ENCODE data around the gene DCP1A.
"Not testable (repeated sequence)": the region's sequence is repeated elsewhere in the genome, so short reads cannot be mapped to it uniquely, and the experiment has no call there.

Gene DCP1A

GRCh38 chr3:53300826-53301225, 46.5 kb downstream of the DCP1A start:
- no peak for TF ChIP-seq Cebpa-rat (IDR thresholded peaks at IDR 0.05)
- H3K9ac ChIP-seq = no peak overlapping the region
- no peak overlapping the region for H3K27ac ChIP-seq
- no peak overlapping the region for H3K4me3 ChIP-seq
- H3K36me3 ChIP-seq = peaks cover 84% of the 10 kb centered on the region
- H4K20me1 ChIP-seq = peaks cover 9% of the 10 kb centered on the region
- H3K4me2 ChIP-seq = no peak overlapping the region
- H3K4me1 ChIP-seq = no peaks in the 10 kb centered on the region
- H3K9me3 ChIP-seq = no peaks in the 10 kb centered on the region
- H3K27me3 ChIP-seq = no peaks in the 10 kb centered on the region

DNA sequence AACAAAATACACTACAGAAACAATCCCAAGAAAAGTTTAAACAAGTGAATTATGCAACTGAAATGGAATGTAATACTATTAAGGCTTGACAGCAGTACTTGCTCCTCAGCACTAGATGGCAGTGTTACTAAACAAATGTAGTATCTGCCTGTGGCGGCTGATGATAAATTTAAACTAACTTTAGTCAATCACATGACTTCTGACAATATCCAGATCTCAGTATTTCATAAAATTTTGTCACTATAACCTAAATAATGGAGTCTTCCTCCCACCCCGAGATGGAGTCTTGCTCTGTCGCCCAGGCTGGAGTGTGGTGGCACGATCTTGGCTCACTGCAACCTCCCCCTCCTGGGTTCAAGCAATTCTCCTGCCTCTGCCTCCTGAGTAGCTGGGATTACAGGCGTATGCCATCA, 47.7 kb downstream of the DCP1A start:
- H3K9ac ChIP-seq, H3K4me2 ChIP-seq, H4K20me1 ChIP-seq, H3K4me1 ChIP-seq, H3K9me3 ChIP-seq, H3K27ac ChIP-seq, H3K4me3 ChIP-seq, H3K27me3 ChIP-seq: not testable (repeated sequence)
- H3K36me3 ChIP-seq = peaks cover 84% of the 10 kb centered on the region

DNA sequence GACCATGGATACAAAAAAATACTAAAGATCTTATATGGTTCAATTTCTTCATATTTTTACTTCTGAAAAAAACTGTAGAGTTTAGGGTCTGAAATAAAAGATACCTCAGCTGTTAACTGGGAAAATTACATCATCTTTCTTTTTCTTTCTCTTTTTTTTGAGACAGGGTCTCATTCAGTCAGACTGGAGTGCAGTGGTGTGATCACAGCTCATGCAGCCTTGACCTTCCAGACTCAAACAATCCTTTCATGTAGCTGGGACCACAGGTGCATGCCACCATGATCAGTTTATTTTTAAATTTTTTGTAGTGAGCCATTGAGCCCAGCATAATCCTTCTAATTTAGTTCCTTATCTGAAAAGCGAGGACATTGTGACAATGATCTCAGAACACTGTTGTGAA, 51.9 kb downstream of the DCP1A start:
- TF ChIP-seq Cebpa-rat (IDR thresholded peaks at IDR 0.05) = no peak

GRCh38 chr3:53293867-53294266, 53.5 kb downstream of the DCP1A start:
- Histone ChIP-seq H3K4me3 (no peak overlapping the region), H3K4me2 (no peak overlapping the region), H4K20me1 (no peaks in the 10 kb centered on the region), H3K27ac (no peak overlapping the region), H3K9ac (no peak overlapping the region), H3K9me3 (no peaks in the 10 kb centered on the region), H3K36me3 (peaks cover 81% of the 10 kb centered on the region), H3K27me3 (no peaks in the 10 kb centered on the region), H3K4me1 (no peaks in the 10 kb centered on the region)
- no peak for TF ChIP-seq Cebpa-rat (IDR thresholded peaks at IDR 0.05)

More for the DNA sequence above, 51.9 kb downstream of the DCP1A start:
- H3K27me3 ChIP-seq = no peaks in the 10 kb centered on the region
- peaks cover 83% of the 10 kb centered on the region for H3K36me3 ChIP-seq
- H3K4me1 ChIP-seq = no peaks in the 10 kb centered on the region
- no peak overlapping the region for H3K9ac ChIP-seq
- no peaks in the 10 kb centered on the region for H3K9me3 ChIP-seq
- H3K4me3 ChIP-seq = no peak overlapping the region
- H3K4me2 ChIP-seq = no peak overlapping the region
- H3K27ac ChIP-seq = no peak overlapping the region
- H4K20me1 ChIP-seq = peaks cover 9% of the 10 kb centered on the region

- H3K4me2 ChIP-seq = no peak overlapping the region
- H3K27me3 ChIP-seq = no peaks in the 10 kb centered on the region
- peaks cover 5% of the 10 kb centered on the region; the same call in 1 of the 2 replicates for H4K20me1 ChIP-seq
- H3K4me1 ChIP-seq = no peaks in the 10 kb centered on the region
- no peaks in the 10 kb centered on the region for H3K9me3 ChIP-seq
- peaks cover 86% of the 10 kb centered on the region for H3K36me3 ChIP-seq
- H3K4me3 ChIP-seq = no peak overlapping the region
- no peak for TF ChIP-seq Cebpa-rat (IDR thresholded peaks at IDR 0.05)
- H3K9ac ChIP-seq = no peak overlapping the region
- H3K27ac ChIP-seq = no peak overlapping the region
Observed at GRCh38 chr3:53288214-53288613, 59.1 kb downstream of the DCP1A start.

- H3K27me3 ChIP-seq = no peaks in the 10 kb centered on the region
- no peak overlapping the region for H3K9ac ChIP-seq
- no peak overlapping the region for H3K4me3 ChIP-seq
- no peak for TF ChIP-seq Cebpa-rat (IDR thresholded peaks at IDR 0.05)
- H3K27ac ChIP-seq = no peak overlapping the region
- no peaks in the 10 kb centered on the region for H3K4me1 ChIP-seq
- no peaks in the 10 kb centered on the region for H3K9me3 ChIP-seq
- peaks cover 5% of the 10 kb centered on the region; the same call in 1 of the 2 replicates for H4K20me1 ChIP-seq
- no peak overlapping the region for H3K4me2 ChIP-seq
- H3K36me3 ChIP-seq = peaks cover 86% of the 10 kb centered on the region
Observed at GRCh38 chr3:53287131-53287629, 60.2 kb downstream of the DCP1A start.

DNA sequence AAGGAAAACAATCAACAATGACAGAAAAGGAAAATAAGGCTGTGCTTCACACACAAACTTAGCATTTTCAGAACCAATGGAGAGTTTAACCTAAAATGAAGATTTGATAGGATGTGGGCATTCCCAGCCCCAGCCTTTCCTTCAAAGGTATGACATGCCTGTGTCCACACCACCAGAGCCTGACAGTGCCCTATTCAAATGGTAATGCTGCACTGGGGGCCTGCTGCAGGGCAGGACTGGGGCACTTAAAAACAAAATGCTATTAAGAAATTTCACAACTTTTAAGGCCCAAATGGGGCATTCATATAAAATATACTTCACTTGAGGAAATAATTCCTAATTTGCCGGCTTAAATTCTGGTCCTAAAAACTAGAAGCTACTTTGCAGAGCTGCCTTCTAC, 60.6 kb downstream of the DCP1A start:
- Histone ChIP-seq H3K27ac (no peak overlapping the region), H3K4me2 (no peak overlapping the region)
- TF ChIP-seq Cebpa-rat (IDR thresholded peaks at IDR 0.05) = no peak

DNA sequence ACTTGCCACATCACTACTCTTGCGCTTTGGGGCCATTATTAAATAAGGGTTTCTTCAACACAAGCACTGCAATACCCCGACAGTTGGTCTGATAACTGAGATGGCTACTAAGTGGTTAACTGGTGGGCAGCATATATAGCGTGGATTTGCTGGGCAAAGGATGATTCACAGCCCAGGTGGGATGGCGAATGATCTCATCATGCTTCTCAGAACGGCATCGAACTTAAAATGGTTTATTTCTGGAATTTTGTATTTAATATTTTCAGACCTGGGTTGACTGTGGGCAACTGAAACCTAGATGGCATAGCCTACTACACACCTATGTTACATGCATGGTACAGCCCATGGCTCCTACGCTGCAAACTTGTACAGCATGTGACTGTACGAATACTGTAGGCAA, 64.8 kb downstream of the DCP1A start:
- no peak for TF ChIP-seq Cebpa-rat (IDR thresholded peaks at IDR 0.05)
- Histone ChIP-seq H3K9me3 (no peaks in the 10 kb centered on the region), H3K9ac (no peak overlapping the region), H3K4me1 (no peaks in the 10 kb centered on the region), H3K27ac (no peak overlapping the region), H3K4me3 (no peak overlapping the region), H4K20me1 (peaks cover 5% of the 10 kb centered on the region; the same call in 1 of the 2 replicates), H3K27me3 (no peaks in the 10 kb centered on the region), H3K36me3 (peaks cover 52% of the 10 kb centered on the region), H3K4me2 (no peak overlapping the region)

More for the DNA sequence above, 60.6 kb downstream of the DCP1A start:
- Histone ChIP-seq H3K4me1 (no peaks in the 10 kb centered on the region), H4K20me1 (peaks cover 5% of the 10 kb centered on the region; the same call in 1 of the 2 replicates), H3K27me3 (no peaks in the 10 kb centered on the region), H3K9me3 (no peaks in the 10 kb centered on the region), H3K4me3 (no peak overlapping the region), H3K9ac (no peak overlapping the region), H3K36me3 (peaks cover 83% of the 10 kb centered on the region)

DNA sequence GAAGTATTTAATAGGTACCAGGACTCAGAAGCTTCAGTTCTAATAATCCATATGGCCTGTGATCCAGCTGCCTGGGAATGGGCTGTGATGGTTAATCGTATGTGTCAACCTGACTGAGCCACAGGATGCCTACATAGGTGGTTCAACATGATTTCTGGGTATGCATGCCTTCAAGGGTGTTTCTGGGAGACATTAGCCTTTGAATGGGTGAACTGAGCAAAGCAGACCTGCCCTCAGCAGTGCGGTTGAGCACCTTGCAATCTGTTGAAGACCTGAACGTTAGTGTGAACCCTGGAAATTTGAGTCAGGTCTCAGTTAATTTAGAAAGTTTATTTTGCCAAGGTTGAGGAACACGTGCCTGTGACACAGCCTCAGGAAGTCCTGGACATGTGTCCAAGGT, 68.7 kb downstream of the DCP1A start:
- Histone ChIP-seq H3K4me2 (no peak overlapping the region), H3K27ac (no peak overlapping the region), H3K27me3 (no peaks in the 10 kb centered on the region), H4K20me1 (peaks cover 1% of the 10 kb centered on the region; the same call in 1 of the 2 replicates), H3K36me3 (peaks cover 13% of the 10 kb centered on the region), H3K4me3 (no peak overlapping the region), H3K9ac (no peak overlapping the region), H3K9me3 (no peaks in the 10 kb centered on the region), H3K4me1 (no peaks in the 10 kb centered on the region)
- no peak for TF ChIP-seq Cebpa-rat (IDR thresholded peaks at IDR 0.05)

DNA sequence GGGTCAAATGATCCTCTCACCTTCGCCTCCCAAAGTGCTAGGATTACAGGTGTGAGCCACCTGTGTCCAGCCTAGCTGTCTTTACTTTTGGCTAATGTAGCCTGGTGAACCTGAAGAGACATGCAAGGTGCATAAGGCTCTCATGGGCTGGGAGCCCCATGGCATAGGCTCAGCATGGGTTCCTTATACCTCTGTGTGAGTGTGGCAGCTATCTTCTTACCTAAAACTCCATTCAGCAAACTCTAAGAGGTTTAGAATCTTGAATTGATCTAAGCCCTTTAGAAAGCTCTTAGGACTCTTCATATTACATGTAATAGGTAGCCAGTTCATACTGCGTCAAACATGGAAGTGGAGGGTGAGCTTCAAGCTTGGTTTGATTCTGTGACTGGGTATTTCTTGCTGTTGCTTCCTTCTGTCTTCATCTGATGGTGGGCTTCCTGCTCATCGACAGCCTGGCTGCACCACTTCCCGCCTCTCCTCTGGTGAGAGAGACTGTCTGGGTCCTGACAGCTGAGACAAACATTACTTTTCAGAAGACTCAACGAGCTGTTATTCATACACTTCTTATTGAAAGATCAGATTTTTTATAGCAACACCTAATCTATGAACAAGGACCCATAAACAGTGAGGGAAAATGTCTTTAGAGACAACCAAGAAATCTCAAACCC, 72.3 kb downstream of the DCP1A start:
- Histone ChIP-seq H3K4me2 (no peak overlapping the region), H4K20me1 (no peaks in the 10 kb centered on the region), H3K4me3 (no peak overlapping the region), H3K4me1 (peaks cover 3% of the 10 kb centered on the region), H3K27ac (no peak overlapping the region), H3K9me3 (no peaks in the 10 kb centered on the region), H3K36me3 (no peaks in the 10 kb centered on the region), H3K27me3 (no peaks in the 10 kb centered on the region), H3K9ac (no peak overlapping the region)
- no peak for TF ChIP-seq Cebpa-rat (IDR thresholded peaks at IDR 0.05)
